Measurements from ENCODE around the gene SYNGAP1. TPM values are rescaled to one million over a fixed set of nuclear protein-coding genes. Genes with fewer than 3 reads are reported as not detected.

Gene SYNGAP1
- total and polyA plus RNA-seq, 4 donors = 0.32 to 1.8 (median 1.1) TPM

DNA sequence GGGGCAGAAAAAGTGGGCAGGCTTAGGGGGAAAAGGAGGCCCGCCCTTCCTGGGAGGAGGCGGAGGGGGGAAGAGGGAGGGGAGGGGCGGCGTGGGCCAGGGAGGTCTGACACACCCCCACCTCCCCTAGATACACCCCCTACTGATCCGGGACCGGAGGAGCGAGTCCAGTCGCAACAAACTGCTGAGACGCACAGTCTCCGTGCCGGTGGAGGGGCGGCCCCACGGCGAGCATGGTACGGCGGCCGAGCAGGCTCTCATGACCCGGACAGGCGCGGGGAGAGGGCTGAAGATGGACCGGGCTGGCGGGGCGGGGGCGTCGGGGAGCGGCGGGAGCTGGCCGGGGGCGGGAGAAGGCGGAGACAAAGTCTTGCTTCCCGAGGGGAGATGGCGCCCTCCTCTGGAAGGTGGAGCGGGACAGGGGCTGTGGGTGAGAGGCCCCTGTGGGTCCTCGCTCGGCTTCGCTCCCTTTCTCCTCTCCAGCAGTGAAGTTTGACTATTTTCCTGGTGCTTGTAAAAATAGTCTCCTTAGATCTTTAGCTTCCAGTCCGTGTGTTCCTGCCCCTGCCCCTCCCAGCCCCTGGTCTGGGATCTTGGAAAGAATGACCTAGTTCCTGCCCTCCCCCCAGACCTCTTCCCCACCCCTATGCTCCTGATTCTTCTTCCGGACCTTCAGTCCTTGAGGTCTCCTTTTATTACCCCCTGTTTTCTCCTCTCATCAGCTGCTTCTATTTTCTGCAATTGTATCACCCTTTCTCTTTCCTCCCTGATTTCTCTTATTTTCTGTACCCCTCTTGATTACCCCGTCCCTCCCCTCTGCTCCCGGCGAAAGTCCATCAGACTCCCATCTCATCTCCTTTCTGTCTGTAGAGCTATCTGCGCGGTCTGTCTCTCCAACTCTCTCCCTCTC, 6.1 kb downstream of the SYNGAP1 start:
- TF ChIP-seq RXRA (IDR thresholded peaks at IDR 0.05) = peak in 1 of 2 donors; percentile 2
- TF ChIP-seq RAD21 (IDR thresholded peaks at IDR 0.05) = peak; percentile 39 to 45
- TF ChIP-seq JUND (IDR thresholded peaks at IDR 0.05) = no peak
- TF ChIP-seq, protein P1, sequence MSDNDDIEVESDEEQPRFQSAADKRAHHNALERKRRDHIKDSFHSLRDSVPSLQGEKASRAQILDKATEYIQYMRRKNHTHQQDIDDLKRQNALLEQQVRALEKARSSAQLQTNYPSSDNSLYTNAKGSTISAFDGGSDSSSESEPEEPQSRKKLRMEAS (IDR thresholded peaks at IDR 0.05) = peak; percentile 76
- TF ChIP-seq YY1 (IDR thresholded peaks at IDR 0.05) = peak; percentile 16
- peak in 1 of 2 donors; percentile 7 for TF ChIP-seq GABPA (IDR thresholded peaks at IDR 0.05 in 1 of 2, conservative IDR thresholded peaks at IDR 0.05 in 1 of 2)
- TF ChIP-seq, protein P2, sequence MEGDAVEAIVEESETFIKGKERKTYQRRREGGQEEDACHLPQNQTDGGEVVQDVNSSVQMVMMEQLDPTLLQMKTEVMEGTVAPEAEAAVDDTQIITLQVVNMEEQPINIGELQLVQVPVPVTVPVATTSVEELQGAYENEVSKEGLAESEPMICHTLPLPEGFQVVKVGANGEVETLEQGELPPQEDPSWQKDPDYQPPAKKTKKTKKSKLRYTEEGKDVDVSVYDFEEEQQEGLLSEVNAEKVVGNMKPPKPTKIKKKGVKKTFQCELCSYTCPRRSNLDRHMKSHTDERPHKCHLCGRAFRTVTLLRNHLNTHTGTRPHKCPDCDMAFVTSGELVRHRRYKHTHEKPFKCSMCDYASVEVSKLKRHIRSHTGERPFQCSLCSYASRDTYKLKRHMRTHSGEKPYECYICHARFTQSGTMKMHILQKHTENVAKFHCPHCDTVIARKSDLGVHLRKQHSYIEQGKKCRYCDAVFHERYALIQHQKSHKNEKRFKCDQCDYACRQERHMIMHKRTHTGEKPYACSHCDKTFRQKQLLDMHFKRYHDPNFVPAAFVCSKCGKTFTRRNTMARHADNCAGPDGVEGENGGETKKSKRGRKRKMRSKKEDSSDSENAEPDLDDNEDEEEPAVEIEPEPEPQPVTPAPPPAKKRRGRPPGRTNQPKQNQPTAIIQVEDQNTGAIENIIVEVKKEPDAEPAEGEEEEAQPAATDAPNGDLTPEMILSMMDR (IDR thresholded peaks at IDR 0.05; ENCODE audit: low read depth, low read length, missing input control) = peak; percentile 41
- TF ChIP-seq, protein P3, sequence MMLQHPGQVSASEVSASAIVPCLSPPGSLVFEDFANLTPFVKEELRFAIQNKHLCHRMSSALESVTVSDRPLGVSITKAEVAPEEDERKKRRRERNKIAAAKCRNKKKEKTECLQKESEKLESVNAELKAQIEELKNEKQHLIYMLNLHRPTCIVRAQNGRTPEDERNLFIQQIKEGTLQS (IDR thresholded peaks at IDR 0.05) = no peak
- peak; percentile 9 for TF ChIP-seq SP1 (IDR thresholded peaks at IDR 0.05)
- TF ChIP-seq FOXA1 (IDR thresholded peaks at IDR 0.05) = no peak
- TF ChIP-seq, protein P4, sequence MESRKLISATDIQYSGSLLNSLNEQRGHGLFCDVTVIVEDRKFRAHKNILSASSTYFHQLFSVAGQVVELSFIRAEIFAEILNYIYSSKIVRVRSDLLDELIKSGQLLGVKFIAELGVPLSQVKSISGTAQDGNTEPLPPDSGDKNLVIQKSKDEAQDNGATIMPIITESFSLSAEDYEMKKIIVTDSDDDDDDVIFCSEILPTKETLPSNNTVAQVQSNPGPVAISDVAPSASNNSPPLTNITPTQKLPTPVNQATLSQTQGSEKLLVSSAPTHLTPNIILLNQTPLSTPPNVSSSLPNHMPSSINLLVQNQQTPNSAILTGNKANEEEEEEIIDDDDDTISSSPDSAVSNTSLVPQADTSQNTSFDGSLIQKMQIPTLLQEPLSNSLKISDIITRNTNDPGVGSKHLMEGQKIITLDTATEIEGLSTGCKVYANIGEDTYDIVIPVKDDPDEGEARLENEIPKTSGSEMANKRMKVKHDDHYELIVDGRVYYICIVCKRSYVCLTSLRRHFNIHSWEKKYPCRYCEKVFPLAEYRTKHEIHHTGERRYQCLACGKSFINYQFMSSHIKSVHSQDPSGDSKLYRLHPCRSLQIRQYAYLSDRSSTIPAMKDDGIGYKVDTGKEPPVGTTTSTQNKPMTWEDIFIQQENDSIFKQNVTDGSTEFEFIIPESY (IDR thresholded peaks at IDR 0.05) = no peak
- Histone ChIP-seq H3K27ac (ENCODE audit: low read depth in 1 of 2, low read length in 2 of 2) (peak overlapping the region; percentile 67 to 88), H3K27me3 (ENCODE audit: control insufficient read depth in 4 of 4, insufficient read depth in 4 of 4, low read length in 3 of 4) (no peaks in the 10 kb centered on the region), H3K9ac (ENCODE audit: low read depth in 1 of 2, low read length in 2 of 2) (peak overlapping the region; percentile 45 to 84), H3K9me3 (ENCODE audit: control insufficient read depth in 4 of 4, low read length in 3 of 4) (no peaks in the 10 kb centered on the region), H3K4me3 (ENCODE audit: low read depth in 1 of 3, low read length in 3 of 3) (peak overlapping the region; percentile 62 to 76 (median 66)), H3K36me3 (ENCODE audit: control insufficient read depth in 4 of 4, insufficient read depth in 3 of 4, low read depth in 1 of 4, low read length in 3 of 4) (no peaks in the 10 kb centered on the region), H3K4me1 (ENCODE audit: control insufficient read depth in 4 of 4, insufficient read depth in 4 of 4, low read length in 3 of 4) (peaks cover 13 to 40% (median 27%) of the 10 kb centered on the region in 4 donors)
- WGBS = 2% methylated on average over 43 of the region's 43 CpGs
- DNase-seq (ENCODE audit: low spot score) = peak; percentile 80

DNA sequence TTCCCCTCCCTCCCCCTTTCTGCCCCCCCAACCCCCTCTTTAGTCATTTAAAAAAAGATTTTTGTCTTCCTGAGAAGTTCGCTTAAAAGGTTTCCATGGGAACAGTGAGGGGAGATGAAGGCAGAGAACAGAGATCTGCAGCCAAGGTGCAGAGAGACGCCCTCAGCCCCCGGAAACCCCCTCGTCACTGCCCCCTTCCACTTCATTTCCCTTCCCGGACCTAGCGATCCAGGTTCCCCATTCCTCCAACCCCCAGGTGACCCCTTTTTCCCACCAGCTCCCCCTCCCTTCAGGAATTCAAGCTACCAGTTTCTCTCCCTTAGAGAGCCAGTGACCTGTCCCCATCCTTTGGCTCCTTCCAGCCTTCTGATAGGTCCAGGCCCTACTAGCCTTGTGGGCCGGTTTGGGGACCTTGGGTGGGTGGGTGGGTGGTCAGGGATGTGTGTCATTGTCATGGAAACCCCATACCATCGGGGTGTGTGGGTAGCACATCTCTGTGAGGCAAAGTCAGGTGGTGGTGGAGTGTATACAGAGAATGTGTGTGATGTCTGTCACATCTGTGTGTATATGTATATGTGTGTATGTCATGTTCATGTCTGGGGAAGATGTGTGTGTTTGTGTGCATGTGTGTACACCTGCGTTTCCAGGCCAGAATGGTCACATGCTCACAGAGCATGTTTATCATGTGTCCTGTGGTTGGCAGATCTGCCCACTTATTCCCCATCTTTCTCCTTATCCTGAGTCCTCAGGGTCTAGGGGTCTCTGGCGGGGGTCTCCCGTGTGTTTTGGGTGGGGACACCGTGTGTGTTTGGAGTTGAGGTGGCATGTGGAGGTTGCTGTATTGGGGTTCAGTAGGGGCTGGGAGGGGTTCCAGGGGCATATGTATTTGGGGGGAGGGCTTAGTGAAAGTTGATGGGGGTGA, 7.0 kb downstream of the SYNGAP1 start:
- no peaks in the 10 kb centered on the region for H3K9me3 ChIP-seq (ENCODE audit: control insufficient read depth in 4 of 4, low read length in 3 of 4)
- H3K36me3 ChIP-seq (ENCODE audit: control insufficient read depth in 4 of 4, insufficient read depth in 3 of 4, low read depth in 1 of 4, low read length in 3 of 4) = no peaks in the 10 kb centered on the region
- no peak for DNase-seq (ENCODE audit: low spot score)
- WGBS = 21% methylated on average over 12 of the region's 12 CpGs
- H3K27ac ChIP-seq (ENCODE audit: low read depth in 1 of 2, low read length in 2 of 2) = peak overlapping the region; percentile 67 to 88
- H3K9ac ChIP-seq (ENCODE audit: low read depth in 1 of 2, low read length in 2 of 2) = peak overlapping the region in 1 of 2 donors; percentile 56
- H3K4me3 ChIP-seq (ENCODE audit: low read depth in 1 of 3, low read length in 3 of 3) = peak overlapping the region; percentile 36 to 62 (median 58)
- TF ChIP-seq HNF4G (IDR thresholded peaks at IDR 0.05) (no peak), EGR1 (IDR thresholded peaks at IDR 0.05; ENCODE audit: low read depth in 2 of 2) (no peak), RAD21 (IDR thresholded peaks at IDR 0.05) (no peak), JUND (IDR thresholded peaks at IDR 0.05) (no peak), HNF4A (conservative IDR thresholded peaks at IDR 0.05) (no peak), YY1 (IDR thresholded peaks at IDR 0.05) (no peak), NR2F2 (IDR thresholded peaks at IDR 0.05) (no peak)
- TF ChIP-seq, protein P3 (IDR thresholded peaks at IDR 0.05) = no peak
- TF ChIP-seq, protein P1 (IDR thresholded peaks at IDR 0.05) = no peak
- TF ChIP-seq, protein P2 (IDR thresholded peaks at IDR 0.05; ENCODE audit: low read depth, low read length, missing input control) = no peak
- TF ChIP-seq, protein P5, sequence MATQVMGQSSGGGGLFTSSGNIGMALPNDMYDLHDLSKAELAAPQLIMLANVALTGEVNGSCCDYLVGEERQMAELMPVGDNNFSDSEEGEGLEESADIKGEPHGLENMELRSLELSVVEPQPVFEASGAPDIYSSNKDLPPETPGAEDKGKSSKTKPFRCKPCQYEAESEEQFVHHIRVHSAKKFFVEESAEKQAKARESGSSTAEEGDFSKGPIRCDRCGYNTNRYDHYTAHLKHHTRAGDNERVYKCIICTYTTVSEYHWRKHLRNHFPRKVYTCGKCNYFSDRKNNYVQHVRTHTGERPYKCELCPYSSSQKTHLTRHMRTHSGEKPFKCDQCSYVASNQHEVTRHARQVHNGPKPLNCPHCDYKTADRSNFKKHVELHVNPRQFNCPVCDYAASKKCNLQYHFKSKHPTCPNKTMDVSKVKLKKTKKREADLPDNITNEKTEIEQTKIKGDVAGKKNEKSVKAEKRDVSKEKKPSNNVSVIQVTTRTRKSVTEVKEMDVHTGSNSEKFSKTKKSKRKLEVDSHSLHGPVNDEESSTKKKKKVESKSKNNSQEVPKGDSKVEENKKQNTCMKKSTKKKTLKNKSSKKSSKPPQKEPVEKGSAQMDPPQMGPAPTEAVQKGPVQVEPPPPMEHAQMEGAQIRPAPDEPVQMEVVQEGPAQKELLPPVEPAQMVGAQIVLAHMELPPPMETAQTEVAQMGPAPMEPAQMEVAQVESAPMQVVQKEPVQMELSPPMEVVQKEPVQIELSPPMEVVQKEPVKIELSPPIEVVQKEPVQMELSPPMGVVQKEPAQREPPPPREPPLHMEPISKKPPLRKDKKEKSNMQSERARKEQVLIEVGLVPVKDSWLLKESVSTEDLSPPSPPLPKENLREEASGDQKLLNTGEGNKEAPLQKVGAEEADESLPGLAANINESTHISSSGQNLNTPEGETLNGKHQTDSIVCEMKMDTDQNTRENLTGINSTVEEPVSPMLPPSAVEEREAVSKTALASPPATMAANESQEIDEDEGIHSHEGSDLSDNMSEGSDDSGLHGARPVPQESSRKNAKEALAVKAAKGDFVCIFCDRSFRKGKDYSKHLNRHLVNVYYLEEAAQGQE (IDR thresholded peaks at IDR 0.05) = no peak
- H3K4me1 ChIP-seq (ENCODE audit: control insufficient read depth in 4 of 4, insufficient read depth in 4 of 4, low read length in 3 of 4) = peaks cover 13 to 47% (median 28%) of the 10 kb centered on the region in 4 donors
- H3K27me3 ChIP-seq (ENCODE audit: control insufficient read depth in 4 of 4, insufficient read depth in 4 of 4, low read length in 3 of 4) = no peaks in the 10 kb centered on the region

All from liver (tissue), 9 donors.